ENCODE measurements around the gene FLYWCH2.
A peak's percentile ranks its signal among the peaks of the same experiment; 100 is the strongest.

Gene FLYWCH2

GRCh38 chr16:2912330-2913199 lies 29.6 kb downstream of the FLYWCH2 start:
- peaks cover 16% of the 10 kb centered on the region for H3K4me1 Mint-ChIP-seq
- H3K36me3 Mint-ChIP-seq (ENCODE audit: low read depth) = peaks cover 10% of the 10 kb centered on the region
- H3K27me3 Mint-ChIP-seq (ENCODE audit: low read depth) = peaks cover 5% of the 10 kb centered on the region
- peak overlapping the region; percentile 88 to 96 (median 92) for H3K4me3 Mint-ChIP-seq
- peak overlapping the region; percentile 43 to 86 (median 79) for H3K27ac Mint-ChIP-seq
- H3K9me3 Mint-ChIP-seq = no peaks in the 10 kb centered on the region
- no peak for TF ChIP-seq CTCF (IDR thresholded peaks at IDR 0.05; ENCODE audit: unreplicated experiment in 3 of 3)

- TF ChIP-seq CTCF (IDR thresholded peaks at IDR 0.05; ENCODE audit: unreplicated experiment in 3 of 3) = no peak
- Mint-ChIP-seq H3K4me3 (peak overlapping the region; percentile 88 to 96 (median 92)), H3K9me3 (no peaks in the 10 kb centered on the region), H3K4me1 (peaks cover 16% of the 10 kb centered on the region), H3K36me3 (ENCODE audit: low read depth) (peaks cover 12% of the 10 kb centered on the region), H3K27ac (no peak overlapping the region), H3K27me3 (ENCODE audit: low read depth) (peaks cover 5% of the 10 kb centered on the region)
These were observed 30.6 kb downstream of the FLYWCH2 start for GRCh38 chr16:2913603-2914002.

GRCh38 chr16:2914233-2914632 lies 31.2 kb downstream of the FLYWCH2 start:
- Mint-ChIP-seq H3K4me3 (peak overlapping the region; percentile 53 to 70 (median 54)), H3K4me1 (peaks cover 16% of the 10 kb centered on the region), H3K27ac (no peak overlapping the region), H3K36me3 (ENCODE audit: low read depth) (peaks cover 16% of the 10 kb centered on the region), H3K27me3 (ENCODE audit: low read depth) (peaks cover 5% of the 10 kb centered on the region), H3K9me3 (no peaks in the 10 kb centered on the region)
- TF ChIP-seq CTCF (IDR thresholded peaks at IDR 0.05; ENCODE audit: unreplicated experiment in 3 of 3) = no peak

- Mint-ChIP-seq H3K36me3 (ENCODE audit: low read depth) (peaks cover 22% of the 10 kb centered on the region), H3K4me1 (peaks cover 21% of the 10 kb centered on the region), H3K4me3 (no peak overlapping the region), H3K27ac (no peak overlapping the region), H3K9me3 (no peaks in the 10 kb centered on the region), H3K27me3 (ENCODE audit: low read depth) (peaks cover 2% of the 10 kb centered on the region)
- TF ChIP-seq CTCF (IDR thresholded peaks at IDR 0.05; ENCODE audit: unreplicated experiment in 3 of 3) = no peak
These were observed 32.3 kb downstream of the FLYWCH2 start for GRCh38 chr16:2915196-2915929.

- H3K9me3 Mint-ChIP-seq = no peaks in the 10 kb centered on the region
- no peak overlapping the region for H3K27ac Mint-ChIP-seq
- peaks cover 5% of the 10 kb centered on the region for H3K4me1 Mint-ChIP-seq
- peak; percentile 90 to 91 (median 90) for TF ChIP-seq CTCF (IDR thresholded peaks at IDR 0.05; ENCODE audit: unreplicated experiment in 3 of 3)
- H3K27me3 Mint-ChIP-seq (ENCODE audit: low read depth) = no peaks in the 10 kb centered on the region
- peaks cover 33% of the 10 kb centered on the region for H3K36me3 Mint-ChIP-seq (ENCODE audit: low read depth)
- no peak overlapping the region for H3K4me3 Mint-ChIP-seq
These were observed 36.7 kb downstream of the FLYWCH2 start for GRCh38 chr16:2919511-2920255.

Data from nephron (organoid).